HG02884 (cell line): ENCODE results near the gene NEXMIF.
"Not testable (repeated sequence)": the region's sequence is repeated elsewhere in the genome, so short reads cannot be mapped to it uniquely, and the experiment has no call there.

Experiments used
- ATAC-seq: cut with Tn5 transposase; IDR thresholded peaks from one replicate; pipeline ENCODE4 v1.9.1; 2021; ENCODE audit warnings: mild to moderate bottlenecking, moderate library complexity; ENCODE audit not compliant: unreplicated experiment

The NEXMIF gene

GRCh38 chrX:74925225-74926088 is at the start of gene NEXMIF:
TSS of gene NEXMIF (minus strand) at chrX:74925452.
- ATAC-seq: peak; percentile 55

DNA sequence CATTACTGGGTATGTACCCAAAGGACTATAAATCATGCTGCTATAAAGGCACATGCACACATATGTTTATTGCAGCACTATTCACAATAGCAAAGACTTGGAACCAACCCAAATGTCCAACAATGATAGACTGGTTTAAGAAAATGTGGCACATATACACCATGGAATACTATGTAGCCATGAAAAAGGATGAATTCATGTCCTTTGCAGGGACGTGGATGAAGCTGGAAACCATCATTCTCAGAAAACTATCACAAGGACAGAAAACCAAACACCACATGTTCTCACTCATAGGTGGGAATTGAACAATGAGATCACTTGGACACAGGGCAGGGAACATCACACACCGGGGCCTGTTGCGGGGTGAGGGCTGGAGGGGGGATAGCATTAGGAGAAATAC is 36.7 kb upstream of the NEXMIF start:
- ATAC-seq: not testable (repeated sequence)

DNA sequence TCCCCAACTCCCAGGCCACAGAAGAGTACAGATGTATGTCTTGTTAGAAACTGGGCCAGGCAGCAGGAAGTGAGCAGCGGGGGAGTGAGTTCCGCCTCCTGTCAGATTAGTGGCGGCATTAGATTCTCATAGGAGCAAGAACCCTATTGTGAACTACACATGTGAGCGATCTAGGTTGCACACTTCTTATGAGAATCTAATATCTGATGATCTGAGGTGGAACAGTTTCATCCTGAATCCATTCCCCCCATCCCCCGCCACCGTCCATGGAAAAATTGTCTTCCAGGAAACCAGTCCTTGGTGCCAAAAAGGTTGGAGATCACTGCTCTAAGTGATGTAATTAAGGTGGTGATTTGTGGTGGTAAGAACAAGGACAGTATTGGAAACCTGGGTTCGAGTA is 24.5 kb upstream of the NEXMIF start:
- ATAC-seq: no peak

- ATAC-seq: no peak
Measured at GRCh38 chrX:74940414-74940813, 15.2 kb upstream of the NEXMIF start.

- ATAC-seq: no peak
Measured at GRCh38 chrX:74931214-74931613, 6.0 kb upstream of the NEXMIF start.

- peak; percentile 39 for ATAC-seq
Measured at GRCh38 chrX:74924449-74925224, 615 bp downstream of the NEXMIF start.

DNA sequence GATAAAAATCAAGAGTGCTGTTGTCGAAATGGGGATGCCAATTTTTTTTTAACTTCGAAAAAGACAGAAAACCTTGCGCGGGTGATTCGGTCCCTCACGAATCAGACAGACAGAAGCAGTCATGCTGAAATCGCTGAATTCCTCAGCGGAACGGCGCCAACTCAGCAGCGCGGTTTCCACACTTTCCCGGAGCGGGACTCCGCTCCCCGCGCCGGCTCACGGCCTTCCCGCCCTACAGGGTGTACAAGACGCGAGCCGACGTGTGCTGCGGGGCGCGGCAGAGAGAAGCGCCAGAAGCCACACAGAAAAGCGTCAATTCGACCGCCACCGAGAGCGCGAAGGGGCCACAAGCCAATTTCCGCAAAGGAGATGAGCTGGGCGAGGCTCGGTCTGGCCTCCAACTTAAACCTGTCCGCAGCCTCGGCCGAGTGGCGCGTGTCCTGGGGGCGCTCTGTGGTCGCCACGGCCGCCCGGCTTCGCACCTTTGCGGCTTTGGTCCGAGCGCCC is 1.3 kb downstream of the NEXMIF start:
- ATAC-seq: no peak

- ATAC-seq: peak; percentile 66
Measured at GRCh38 chrX:74922922-74923543, 2.2 kb downstream of the NEXMIF start.

- ATAC-seq: peak; percentile 77
Measured at GRCh38 chrX:74911494-74911893, 13.8 kb downstream of the NEXMIF start.

DNA sequence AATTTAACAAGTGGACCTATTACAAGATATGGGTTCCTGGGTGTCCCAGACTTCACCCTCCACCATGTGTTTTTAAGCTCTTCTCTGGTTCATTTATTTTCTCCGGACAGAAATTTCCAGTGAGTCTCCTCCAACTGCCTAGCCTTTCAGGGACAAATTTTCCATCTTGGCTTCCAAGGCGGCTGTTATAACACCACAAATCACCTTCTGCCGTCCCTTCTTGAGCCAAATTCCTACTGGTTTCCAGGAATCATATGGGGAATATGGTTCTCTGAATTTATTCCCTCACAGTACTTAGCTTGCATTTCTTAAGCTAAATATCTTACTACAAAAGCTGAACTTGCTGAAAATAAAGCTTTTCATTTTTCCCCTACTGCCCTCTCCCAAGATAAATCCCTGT is 18.8 kb downstream of the NEXMIF start:
- ATAC-seq: no peak

GRCh38 chrX:74902806-74903205 is 22.4 kb downstream of the NEXMIF start:
- ATAC-seq: no peak

- ATAC-seq: no peak
Measured at GRCh38 chrX:74892561-74892960, 32.7 kb downstream of the NEXMIF start.

DNA sequence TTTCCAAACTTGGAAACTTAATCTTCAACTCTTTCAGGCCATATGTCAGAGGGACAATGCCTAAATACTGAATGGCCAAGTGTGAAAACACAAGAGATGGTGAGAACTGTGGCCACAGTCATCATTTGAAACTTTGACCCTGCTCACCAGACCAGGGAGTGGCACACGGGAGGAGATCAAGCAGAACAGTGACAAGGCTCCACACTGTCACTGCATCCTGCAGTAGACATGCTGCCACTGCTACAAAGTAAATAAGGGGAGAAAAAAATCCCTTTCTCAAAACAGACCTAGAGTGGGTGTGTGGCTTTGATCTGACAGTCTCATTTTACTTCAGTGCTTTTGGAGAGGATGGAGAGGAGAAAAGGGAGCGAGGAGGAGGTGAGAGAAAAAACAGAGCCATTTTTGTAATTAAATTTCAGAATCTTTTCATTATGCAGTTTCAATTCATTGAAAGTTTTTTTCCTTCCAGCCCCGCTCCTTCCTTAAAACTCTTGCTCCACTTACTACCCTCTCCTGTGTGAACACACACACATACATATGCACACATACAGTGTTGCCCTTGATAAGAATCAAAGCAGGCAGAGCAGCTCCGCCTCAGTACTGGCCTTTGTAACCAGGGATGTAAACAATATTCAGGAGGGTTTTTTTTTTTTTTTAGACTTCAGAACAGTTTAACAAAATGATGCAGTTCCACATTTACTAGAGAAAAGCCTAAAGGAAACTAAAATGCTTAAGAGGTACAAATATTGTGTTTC is 34.4 kb downstream of the NEXMIF start:
- ATAC-seq: peak; percentile 92

DNA sequence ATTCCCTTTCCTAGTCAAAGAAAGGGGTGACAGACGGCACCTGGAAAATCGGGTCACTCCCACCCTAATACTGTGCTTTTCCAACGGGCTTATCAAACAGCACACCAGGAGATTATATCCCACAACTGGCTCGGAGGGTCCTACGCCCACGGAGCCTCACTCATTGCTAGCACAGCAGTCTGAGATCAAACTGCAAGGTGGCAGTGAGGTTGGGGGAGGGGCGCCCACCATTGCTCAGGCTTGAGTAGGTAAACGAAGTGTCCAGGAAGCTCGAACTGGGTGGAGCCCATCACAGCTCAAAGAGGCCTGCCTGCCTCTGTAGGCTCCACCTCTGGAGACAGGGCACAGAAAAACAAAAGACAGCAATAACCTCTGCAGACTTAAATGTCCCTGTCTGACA is 42.9 kb downstream of the NEXMIF start:
- ATAC-seq: not testable (repeated sequence)

- no peak for ATAC-seq
Measured at GRCh38 chrX:74865725-74866124, 59.5 kb downstream of the NEXMIF start.

DNA sequence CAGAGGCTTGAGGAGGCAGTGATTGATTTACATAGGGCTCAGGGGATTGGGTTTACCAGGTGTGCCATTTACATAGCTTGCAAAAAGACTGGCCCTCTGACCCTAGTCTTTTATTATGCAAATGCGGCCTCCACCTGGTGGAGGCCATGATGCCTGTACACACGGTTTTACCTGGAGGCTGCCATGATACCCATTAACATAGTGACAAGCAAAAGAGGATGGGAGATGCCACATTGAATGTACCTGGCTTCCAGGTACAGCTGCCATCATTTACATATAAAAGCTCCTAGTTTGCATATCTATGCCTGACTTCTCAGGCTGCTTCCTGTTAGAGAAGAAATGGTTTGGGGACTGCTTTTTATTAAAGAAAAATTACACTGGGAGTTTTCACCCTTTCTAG is 72.0 kb downstream of the NEXMIF start:
- no peak for ATAC-seq

DNA sequence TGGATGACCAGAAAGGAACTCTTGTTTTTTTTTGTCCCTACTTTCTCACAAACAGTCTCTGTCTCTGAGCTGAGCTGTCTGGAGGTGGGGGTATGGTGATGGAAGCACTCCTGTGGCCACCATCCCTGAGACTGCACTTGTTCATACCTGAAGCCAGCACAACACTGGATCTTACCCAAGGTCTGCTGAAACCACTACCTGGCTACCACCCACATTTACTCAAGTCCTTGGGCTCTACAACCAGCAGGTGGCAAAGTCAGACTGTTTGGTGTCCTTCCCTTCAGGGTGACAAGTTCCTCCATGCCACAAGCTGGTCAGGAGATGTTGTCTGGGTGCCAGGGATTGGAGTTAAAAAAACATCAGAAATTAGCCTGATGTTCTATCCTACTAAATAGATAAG is 89.7 kb downstream of the NEXMIF start:
- ATAC-seq: no peak

DNA sequence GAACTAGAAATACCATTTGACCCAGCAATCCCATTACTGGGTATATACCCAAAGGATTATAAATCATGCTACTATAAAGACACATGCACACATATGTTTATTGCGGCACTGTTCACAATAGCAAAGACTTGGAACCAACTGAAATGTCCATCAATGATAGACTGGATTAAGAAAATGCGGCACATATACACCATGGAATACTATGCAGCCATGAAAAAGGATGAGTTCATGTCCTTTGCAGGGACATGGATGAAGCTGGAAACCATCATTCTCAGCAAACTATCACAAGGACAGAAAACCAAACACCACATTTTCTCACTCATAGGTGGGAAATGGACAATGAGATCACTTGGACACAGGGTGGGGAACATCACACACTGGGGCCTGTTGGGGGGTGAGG is 105.5 kb downstream of the NEXMIF start:
- not testable (repeated sequence) for ATAC-seq

DNA sequence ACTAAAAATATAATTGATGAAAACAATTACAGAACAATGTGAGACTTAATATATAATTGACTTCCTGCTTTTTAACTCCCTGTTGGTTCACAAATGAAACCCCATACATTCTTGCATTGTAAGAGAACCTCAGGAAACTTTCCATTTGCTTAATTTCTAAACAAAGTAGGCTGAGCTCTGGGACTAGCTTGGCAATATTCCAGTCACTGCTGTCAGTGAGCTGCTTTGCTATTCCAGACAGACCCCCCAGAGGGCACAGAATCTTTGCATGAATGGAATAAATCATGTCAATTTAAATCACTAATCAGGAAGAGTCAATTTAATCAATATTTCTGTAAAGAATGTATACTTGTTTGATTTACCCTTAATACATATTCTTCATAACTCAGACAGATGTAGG is 110.6 kb downstream of the NEXMIF start:
- no peak for ATAC-seq

DNA sequence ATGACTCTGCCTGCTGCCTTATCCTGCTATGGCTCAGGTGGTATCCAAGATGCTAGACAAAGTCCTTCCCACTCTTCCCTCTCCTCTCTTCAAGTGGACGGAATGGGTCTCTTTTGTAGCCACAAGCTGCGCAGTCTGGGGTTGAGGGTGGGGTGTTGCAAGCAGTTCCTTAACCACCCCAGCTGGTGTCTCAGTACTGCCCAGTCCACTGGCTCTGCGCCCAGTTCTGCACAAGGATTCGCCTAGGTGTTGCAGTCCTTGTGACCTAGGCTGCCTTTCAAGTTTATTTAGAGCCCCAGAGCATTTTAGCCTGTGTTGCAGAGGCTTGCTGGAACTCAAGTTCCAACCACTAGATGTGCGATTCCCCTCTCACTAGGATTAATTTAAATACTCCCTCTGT is 120.7 kb downstream of the NEXMIF start:
- ATAC-seq: no peak

GRCh38 chrX:74800062-74800461 is 125.2 kb downstream of the NEXMIF start:
- no peak for ATAC-seq
